PC-3 (cell line): Measurements from ENCODE around the gene ADAMTS17. TPM values are rescaled to one million over a fixed set of nuclear protein-coding genes. Genes with fewer than 3 reads are reported as not detected.
A peak's percentile ranks its signal among the peaks of the same experiment; 100 is the strongest.

Experiments used
- ATAC-seq: fragments of 200-7000 bp; cut with Tn5 transposase; 2 replicates; pipeline ENCODE4 v1.9.1; 2020; ENCODE audit warnings: mild to moderate bottlenecking, moderate library complexity
- BruUV-seq: library from RNA; stranded (reverse); fragments of 400-500 nt; replicated peaks from 2 replicates; lab custom pipeline; 2021; lab: Mats Ljungman, UMichigan
- CTCF ChIA-PET: fragments of 300-600 bp; sonication (Branson Sonifier 250); formaldehyde crosslinking; loops from one replicate; lab custom pipeline; 2022; ENCODE audit warnings: antibody characterized with exemption; lab: Charles Lee
- POLR2A ChIA-PET: fragments of 300-600 bp; sonication (Branson Sonifier 250); formaldehyde crosslinking; loops from one replicate; lab custom pipeline; 2022; ENCODE audit warnings: antibody characterized with exemption; ENCODE audit not compliant: unreplicated experiment; lab: Charles Lee
- DNase-seq: peaks from one replicate; pipeline ENCODE4 v3.0.0-alpha.2; 2015
- H2AFZ ChIP-seq: fragments of 300-600 bp; sonication (generic); 2 replicates; pipeline ENCODE4 v1.6.0; 2016; ENCODE audit warnings: antibody characterized with exemption, low read length
- H3F3A ChIP-seq: fragments of 300-600 bp; sonication (generic); one replicate; pipeline ENCODE4 v1.6.0; 2017; ENCODE audit warnings: antibody characterized with exemption, low read length, control low read depth, mild to moderate bottlenecking; ENCODE audit not compliant: unreplicated experiment
- H3K27ac ChIP-seq: fragments of 300-600 bp; sonication (generic); 2 replicates; pipeline ENCODE4 v1.5.1; 2016; ENCODE audit warnings: mild to moderate bottlenecking, low read length
- H3K27me3 ChIP-seq: fragments of 300-600 bp; sonication (generic); 2 replicates; pipeline ENCODE4 v1.6.1; 2016; ENCODE audit warnings: low read length, mixed read lengths
- H3K36me3 ChIP-seq: fragments of 300-600 bp; sonication (generic); 2 replicates; pipeline ENCODE4 v1.6.1; 2016; ENCODE audit warnings: low read depth, mixed run types, low read length, mixed read lengths
- H3K4me1 ChIP-seq: fragments of 300-600 bp; sonication (generic); 2 replicates; pipeline ENCODE4 v1.5.1; 2016; ENCODE audit warnings: low read length; ENCODE audit not compliant: insufficient read depth
- H3K4me2 ChIP-seq: fragments of 300-600 bp; sonication (generic); 2 replicates; pipeline ENCODE4 v1.6.0; 2016; ENCODE audit warnings: low read length
- H3K4me3 ChIP-seq: fragments of 300-600 bp; sonication (generic); 2 replicates; pipeline ENCODE4 v1.5.1; 2016; ENCODE audit warnings: mild to moderate bottlenecking, low read length, mixed read lengths
- H3K79me2 ChIP-seq: fragments of 300-600 bp; sonication (generic); 2 replicates; pipeline ENCODE4 v1.6.1; 2017; ENCODE audit warnings: low read length, mixed read lengths
- H3K9ac ChIP-seq: fragments of 300-600 bp; sonication (generic); 2 replicates; pipeline ENCODE4 v1.6.0; 2016; ENCODE audit warnings: mild to moderate bottlenecking, low read length
- H3K9me2 ChIP-seq: fragments of 300-600 bp; sonication (generic); replicated peaks from 2 replicates; pipeline ENCODE4 v1.6.1; 2016; ENCODE audit warnings: mixed run types, low read length, mixed read lengths
- H3K9me3 ChIP-seq: fragments of 300-600 bp; sonication (generic); 2 replicates; pipeline ENCODE4 v1.6.1; 2016; ENCODE audit warnings: low read length, mixed read lengths
- H4K20me1 ChIP-seq: fragments of 300-600 bp; sonication (generic); 2 replicates; pipeline ENCODE4 v1.6.1; 2016; ENCODE audit warnings: low read length, mixed read lengths
- EZH2 ChIP-seq: fragments of 300-600 bp; sonication (generic); IDR thresholded peaks from one replicate; pipeline ENCODE4 v1.6.1; 2017; ENCODE audit warnings: antibody characterized with exemption, mild to moderate bottlenecking, low read length; ENCODE audit not compliant: unreplicated experiment
- EZH2phosphoT487 ChIP-seq: fragments of 300-600 bp; sonication (generic); IDR thresholded peaks from 2 replicates; pipeline ENCODE4 v1.6.1; 2018; ENCODE audit warnings: mild to moderate bottlenecking, antibody characterized with exemption, low read length, borderline replicate concordance
- intact Hi-C: fragments of 100-400 bp; cut with micrococcal nuclease; formaldehyde crosslinking; loops from 2 replicates; pipeline ENCODE4 v1.9.0; 2023
- total RNA-seq: library from RNA; depleted of rRNA; stranded (reverse); fragments of >200 nt; gene quantifications from 2 replicates; pipeline ENCODE4 v1.2.3, GENCODE V29; 2014
- TF ChIP-seq, protein P1 (sequence below): fragments of 300-600 bp; sonication (generic); conservative IDR thresholded peaks from 2 replicates; pipeline ENCODE4 v1.5.1; 2017; ENCODE audit warnings: antibody characterized with exemption, low read depth, mild to moderate bottlenecking, low read length

ADAMTS17 gene
- total RNA-seq, 1 experiment from 2014 or later = 6.9 TPM

DNA sequence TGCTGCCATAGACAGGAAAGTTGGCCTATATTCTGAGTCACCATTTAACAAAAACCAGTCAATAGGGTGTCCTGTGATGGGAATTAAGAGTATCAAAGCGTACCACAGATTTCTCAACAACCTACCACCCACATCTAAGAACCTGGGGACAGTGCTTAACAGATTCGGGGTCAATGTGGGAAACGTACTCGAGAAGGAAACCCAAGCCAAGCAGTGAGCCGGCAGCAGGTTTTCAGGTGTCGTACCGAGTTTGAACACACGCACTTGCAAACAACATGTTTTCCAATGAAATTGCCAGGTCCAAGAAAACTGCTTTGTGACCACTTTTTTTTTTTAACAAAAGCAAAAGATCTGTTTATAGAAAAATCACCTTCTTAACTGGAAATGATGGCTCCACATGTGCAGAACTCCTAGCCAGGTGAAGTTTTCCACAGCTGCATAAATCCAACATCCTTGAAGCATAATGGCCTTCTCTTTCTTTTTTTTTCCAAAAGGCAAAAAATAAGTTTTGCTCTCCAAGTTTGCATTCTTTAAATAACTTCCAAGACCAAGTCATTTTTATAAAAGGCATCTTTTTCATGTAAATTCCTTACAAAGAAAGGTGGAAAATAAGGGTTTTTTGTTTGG lies 45.7 kb downstream of the ADAMTS17 start:
- Histone ChIP-seq H2AFZ (no peak overlapping the region), H3K79me2 (no peaks in the 10 kb centered on the region), H3K4me2 (no peak overlapping the region), H3K27me3 (no peaks in the 10 kb centered on the region), H3K9ac (no peak overlapping the region), H4K20me1 (no peaks in the 10 kb centered on the region), H3K9me2 (no peaks in the 10 kb centered on the region), H3K9me3 (no peaks in the 10 kb centered on the region), H3K4me3 (no peak overlapping the region), H3K4me1 (peaks cover 5% of the 10 kb centered on the region), H3K36me3 (no peaks in the 10 kb centered on the region), H3F3A (no peaks in the 10 kb centered on the region), H3K27ac (no peak overlapping the region)
- POLR2A ChIA-PET = no interaction called here
- BruUV-seq = no TSS peak
- ATAC-seq = no peak
- TF ChIP-seq, protein P1, sequence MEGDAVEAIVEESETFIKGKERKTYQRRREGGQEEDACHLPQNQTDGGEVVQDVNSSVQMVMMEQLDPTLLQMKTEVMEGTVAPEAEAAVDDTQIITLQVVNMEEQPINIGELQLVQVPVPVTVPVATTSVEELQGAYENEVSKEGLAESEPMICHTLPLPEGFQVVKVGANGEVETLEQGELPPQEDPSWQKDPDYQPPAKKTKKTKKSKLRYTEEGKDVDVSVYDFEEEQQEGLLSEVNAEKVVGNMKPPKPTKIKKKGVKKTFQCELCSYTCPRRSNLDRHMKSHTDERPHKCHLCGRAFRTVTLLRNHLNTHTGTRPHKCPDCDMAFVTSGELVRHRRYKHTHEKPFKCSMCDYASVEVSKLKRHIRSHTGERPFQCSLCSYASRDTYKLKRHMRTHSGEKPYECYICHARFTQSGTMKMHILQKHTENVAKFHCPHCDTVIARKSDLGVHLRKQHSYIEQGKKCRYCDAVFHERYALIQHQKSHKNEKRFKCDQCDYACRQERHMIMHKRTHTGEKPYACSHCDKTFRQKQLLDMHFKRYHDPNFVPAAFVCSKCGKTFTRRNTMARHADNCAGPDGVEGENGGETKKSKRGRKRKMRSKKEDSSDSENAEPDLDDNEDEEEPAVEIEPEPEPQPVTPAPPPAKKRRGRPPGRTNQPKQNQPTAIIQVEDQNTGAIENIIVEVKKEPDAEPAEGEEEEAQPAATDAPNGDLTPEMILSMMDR = no peak
- TF ChIP-seq EZH2 (no peak), EZH2phosphoT487 (no peak)
- intact Hi-C loops = no loop called here
- CTCF ChIA-PET = no interaction called here
- no peak for DNase-seq

DNA sequence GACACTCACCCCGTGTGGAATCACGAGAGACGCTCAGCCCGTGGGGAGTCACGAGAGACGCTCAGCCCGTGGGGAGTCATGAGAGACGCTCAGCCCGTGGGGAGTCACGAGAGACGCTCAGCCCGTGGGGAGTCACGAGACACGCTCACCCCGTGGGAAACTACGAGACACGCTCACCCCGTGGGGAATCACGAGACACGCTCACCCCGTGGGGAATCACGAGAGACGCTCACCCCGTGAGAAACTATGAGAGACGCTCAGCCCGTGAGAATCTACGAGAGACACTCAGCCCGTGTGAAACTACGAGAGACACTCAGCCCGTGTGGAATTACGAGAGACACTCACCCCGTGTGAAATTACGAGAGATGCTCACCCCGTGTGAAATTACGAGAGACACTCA lies 49.8 kb downstream of the ADAMTS17 start:
- H3K79me2 ChIP-seq = no peaks in the 10 kb centered on the region
- no peak for ATAC-seq
- DNase-seq = no peak
- H3K36me3 ChIP-seq = no peaks in the 10 kb centered on the region
- peaks cover 12% of the 10 kb centered on the region for H3K4me1 ChIP-seq
- H4K20me1 ChIP-seq = no peaks in the 10 kb centered on the region
- no peaks in the 10 kb centered on the region for H3K9me3 ChIP-seq
- POLR2A ChIA-PET = no interaction called here
- no TSS peak for BruUV-seq
- intact Hi-C loops = no loop called here
- H3K9me2 ChIP-seq = no peaks in the 10 kb centered on the region
- no peak overlapping the region for H3K27ac ChIP-seq
- H3K27me3 ChIP-seq = no peaks in the 10 kb centered on the region
- H3K9ac ChIP-seq = no peak overlapping the region
- H3K4me2 ChIP-seq = no peak overlapping the region
- H3F3A ChIP-seq = no peaks in the 10 kb centered on the region
- H2AFZ ChIP-seq = no peak overlapping the region
- CTCF ChIA-PET = no interaction called here
- no peak overlapping the region for H3K4me3 ChIP-seq
- TF ChIP-seq EZH2 (no peak), EZH2phosphoT487 (no peak)
- TF ChIP-seq, protein P1 = no peak

DNA sequence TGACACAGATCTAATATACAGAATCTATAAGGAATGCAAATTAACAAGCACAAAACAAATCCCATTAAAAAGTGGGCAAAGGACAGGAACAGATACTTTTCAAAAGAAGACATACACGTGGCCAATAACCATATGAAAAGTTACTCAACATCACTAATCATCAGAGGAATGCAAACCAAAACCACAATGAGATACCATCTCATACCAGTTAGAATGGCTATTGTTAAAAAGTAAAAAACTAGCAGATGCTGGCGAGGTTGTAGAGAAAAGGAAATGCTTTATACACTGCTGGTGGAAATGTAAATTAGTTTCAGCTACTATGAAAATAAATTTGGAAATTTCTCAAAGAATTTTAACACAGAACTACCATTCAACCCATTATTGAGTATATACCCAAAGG lies 50.7 kb downstream of the ADAMTS17 start:
- TF ChIP-seq, protein P1 = no peak
- TF ChIP-seq EZH2phosphoT487 (no peak), EZH2 (no peak)
- H3K9ac ChIP-seq = no peak overlapping the region
- POLR2A ChIA-PET = no interaction called here

More for the DNA sequence above, 50.7 kb downstream of the ADAMTS17 start:
- peak; percentile 92 for ATAC-seq
- Histone ChIP-seq H3K9me2 (no peaks in the 10 kb centered on the region), H3K27ac (no peak overlapping the region), H3K36me3 (no peaks in the 10 kb centered on the region), H2AFZ (no peak overlapping the region), H3K4me3 (no peak overlapping the region), H3K4me2 (0 out of 2 replicates have a peak overlapping the region, but pooled peaks have one; percentile 16), H3K79me2 (no peaks in the 10 kb centered on the region), H4K20me1 (no peaks in the 10 kb centered on the region), H3K27me3 (no peaks in the 10 kb centered on the region), H3K9me3 (no peaks in the 10 kb centered on the region), H3K4me1 (peaks cover 12% of the 10 kb centered on the region), H3F3A (no peaks in the 10 kb centered on the region)
- DNase-seq = peak; percentile 85
- BruUV-seq = no TSS peak
- intact Hi-C loops = no loop called here
- CTCF ChIA-PET = no interaction called here
